IMR-90 (cell line): ENCODE measurements around the gene EIF2S2.

Experiments
- BHLHE40 ChIP-seq: fragments of 150-350 bp; IDR thresholded peaks from 2 replicates; pipeline ENCODE4 v1.6.1; 2016; ENCODE audit warnings: mild to moderate bottlenecking, low read depth, low read length
- CEBPB ChIP-seq: IDR thresholded peaks from 2 replicates; pipeline ENCODE4 v1.6.1; 2012; ENCODE audit warnings: low read depth, low read length, improper control_type of control experiment
- CHD1 ChIP-seq: IDR thresholded peaks from 2 replicates; pipeline ENCODE4 v1.6.1; 2012; ENCODE audit warnings: low read depth, low read length, improper control_type of control experiment
- MAFK ChIP-seq: IDR thresholded peaks from 2 replicates; pipeline ENCODE4 v1.6.1; 2012; ENCODE audit warnings: low read depth, low read length, improper control_type of control experiment
- MAZ ChIP-seq: IDR thresholded peaks from 2 replicates; pipeline ENCODE4 v1.6.1; 2012; ENCODE audit warnings: low read depth, mild to moderate bottlenecking, low read length, improper control_type of control experiment, moderate library complexity, borderline replicate concordance
- MXI1 ChIP-seq: IDR thresholded peaks from 2 replicates; pipeline ENCODE4 v1.6.1; 2012; ENCODE audit warnings: low read depth, mild to moderate bottlenecking, low read length, moderate library complexity, borderline replicate concordance
- POLR2A ChIP-seq: IDR thresholded peaks from 2 replicates; pipeline ENCODE4 v1.6.1; 2012; ENCODE audit warnings: mild to moderate bottlenecking, low read depth, low read length
- RAD21 ChIP-seq: IDR thresholded peaks from 2 replicates; pipeline ENCODE4 v1.6.1; 2012; ENCODE audit warnings: low read length, improper control_type of control experiment
- RCOR1 ChIP-seq: IDR thresholded peaks from 2 replicates; pipeline ENCODE4 v1.6.1; 2012; ENCODE audit warnings: mild to moderate bottlenecking, low read length, improper control_type of control experiment; ENCODE audit not compliant: insufficient replicate concordance
- SMC3 ChIP-seq: fragments of 150-350 bp; IDR thresholded peaks from 2 replicates; pipeline ENCODE4 v1.6.1; 2016; ENCODE audit warnings: low read depth, mild to moderate bottlenecking, antibody characterized with exemption, low read length, moderate library complexity
- TF ChIP-seq, protein P1 (sequence below): conservative IDR thresholded peaks from 2 replicates; pipeline ENCODE4 v1.5.1; 2012; ENCODE audit warnings: mild to moderate bottlenecking, low read depth, low read length, improper control_type of control experiment
- TF ChIP-seq, protein P2 (sequence below): fragments of 150-350 bp; IDR thresholded peaks from 2 replicates; pipeline ENCODE4 v1.6.1; 2017; ENCODE audit warnings: mild to moderate bottlenecking, antibody characterized with exemption, low read length, low read depth
- TF ChIP-seq, protein P3 (sequence below): fragments of 150-350 bp; IDR thresholded peaks from 2 replicates; pipeline ENCODE4 v1.6.1; 2016; ENCODE audit warnings: low read depth, mild to moderate bottlenecking, low read length, moderate library complexity, borderline replicate concordance

DNA sequence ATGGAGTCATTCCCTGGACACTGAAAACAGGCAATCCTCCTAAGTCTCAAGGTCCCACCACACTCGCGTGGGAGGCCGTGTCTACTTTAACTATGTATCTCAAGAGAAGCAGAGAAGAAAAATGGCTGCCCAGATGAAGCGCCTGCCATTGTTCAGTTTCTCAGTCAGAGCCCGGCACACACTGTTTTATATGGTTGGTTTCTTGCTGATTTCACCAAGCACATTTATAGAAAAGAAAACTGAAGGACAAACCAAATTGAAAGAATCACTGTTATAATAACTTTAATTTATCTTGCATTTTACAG, 22.9 kb downstream of the EIF2S2 start:
- TF ChIP-seq POLR2A, result no peak
- TF ChIP-seq CEBPB, result no peak
- TF ChIP-seq, protein P1, sequence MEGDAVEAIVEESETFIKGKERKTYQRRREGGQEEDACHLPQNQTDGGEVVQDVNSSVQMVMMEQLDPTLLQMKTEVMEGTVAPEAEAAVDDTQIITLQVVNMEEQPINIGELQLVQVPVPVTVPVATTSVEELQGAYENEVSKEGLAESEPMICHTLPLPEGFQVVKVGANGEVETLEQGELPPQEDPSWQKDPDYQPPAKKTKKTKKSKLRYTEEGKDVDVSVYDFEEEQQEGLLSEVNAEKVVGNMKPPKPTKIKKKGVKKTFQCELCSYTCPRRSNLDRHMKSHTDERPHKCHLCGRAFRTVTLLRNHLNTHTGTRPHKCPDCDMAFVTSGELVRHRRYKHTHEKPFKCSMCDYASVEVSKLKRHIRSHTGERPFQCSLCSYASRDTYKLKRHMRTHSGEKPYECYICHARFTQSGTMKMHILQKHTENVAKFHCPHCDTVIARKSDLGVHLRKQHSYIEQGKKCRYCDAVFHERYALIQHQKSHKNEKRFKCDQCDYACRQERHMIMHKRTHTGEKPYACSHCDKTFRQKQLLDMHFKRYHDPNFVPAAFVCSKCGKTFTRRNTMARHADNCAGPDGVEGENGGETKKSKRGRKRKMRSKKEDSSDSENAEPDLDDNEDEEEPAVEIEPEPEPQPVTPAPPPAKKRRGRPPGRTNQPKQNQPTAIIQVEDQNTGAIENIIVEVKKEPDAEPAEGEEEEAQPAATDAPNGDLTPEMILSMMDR, result no peak
- no peak for TF ChIP-seq BHLHE40
- no peak for TF ChIP-seq RAD21
- TF ChIP-seq MAFK, result no peak
- TF ChIP-seq, protein P2, sequence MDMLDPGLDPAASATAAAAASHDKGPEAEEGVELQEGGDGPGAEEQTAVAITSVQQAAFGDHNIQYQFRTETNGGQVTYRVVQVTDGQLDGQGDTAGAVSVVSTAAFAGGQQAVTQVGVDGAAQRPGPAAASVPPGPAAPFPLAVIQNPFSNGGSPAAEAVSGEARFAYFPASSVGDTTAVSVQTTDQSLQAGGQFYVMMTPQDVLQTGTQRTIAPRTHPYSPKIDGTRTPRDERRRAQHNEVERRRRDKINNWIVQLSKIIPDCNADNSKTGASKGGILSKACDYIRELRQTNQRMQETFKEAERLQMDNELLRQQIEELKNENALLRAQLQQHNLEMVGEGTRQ, result no peak
- TF ChIP-seq MAZ, result no peak
- no peak for TF ChIP-seq SMC3
- TF ChIP-seq, protein P3, sequence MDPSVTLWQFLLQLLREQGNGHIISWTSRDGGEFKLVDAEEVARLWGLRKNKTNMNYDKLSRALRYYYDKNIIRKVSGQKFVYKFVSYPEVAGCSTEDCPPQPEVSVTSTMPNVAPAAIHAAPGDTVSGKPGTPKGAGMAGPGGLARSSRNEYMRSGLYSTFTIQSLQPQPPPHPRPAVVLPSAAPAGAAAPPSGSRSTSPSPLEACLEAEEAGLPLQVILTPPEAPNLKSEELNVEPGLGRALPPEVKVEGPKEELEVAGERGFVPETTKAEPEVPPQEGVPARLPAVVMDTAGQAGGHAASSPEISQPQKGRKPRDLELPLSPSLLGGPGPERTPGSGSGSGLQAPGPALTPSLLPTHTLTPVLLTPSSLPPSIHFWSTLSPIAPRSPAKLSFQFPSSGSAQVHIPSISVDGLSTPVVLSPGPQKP, result no peak
- no peak for TF ChIP-seq CHD1
- no peak for TF ChIP-seq RCOR1
- no peak for TF ChIP-seq MXI1
